Renal cortex interstitium (tissue), 11 donors: Measurements from ENCODE around the gene GPC6. TPM values are rescaled to one million over a fixed set of nuclear protein-coding genes. Genes with fewer than 3 reads are reported as not detected.

Experiments used
- DNase-seq, 11 donors: peaks; one replicate each; pipeline ENCODE4 v3.0.0-alpha.2; 2013; ENCODE audit warnings: low read depth in 9 of 11, low spot score in 4 of 11; ENCODE audit errors: extremely low read depth in 1 of 11
- polyA plus RNA-seq, 3 donors: library from polyadenylated mRNA; unstranded; fragments of 120-200 nt; gene quantifications; one replicate each; pipeline ENCODE4 v1.2.1, GENCODE V29; 2013; ENCODE audit not compliant: insufficient read length in 3 of 3

GPC6 gene
- polyA plus RNA-seq, 3 donors = 54.1 to 67.2 (median 57.5) TPM

DNA sequence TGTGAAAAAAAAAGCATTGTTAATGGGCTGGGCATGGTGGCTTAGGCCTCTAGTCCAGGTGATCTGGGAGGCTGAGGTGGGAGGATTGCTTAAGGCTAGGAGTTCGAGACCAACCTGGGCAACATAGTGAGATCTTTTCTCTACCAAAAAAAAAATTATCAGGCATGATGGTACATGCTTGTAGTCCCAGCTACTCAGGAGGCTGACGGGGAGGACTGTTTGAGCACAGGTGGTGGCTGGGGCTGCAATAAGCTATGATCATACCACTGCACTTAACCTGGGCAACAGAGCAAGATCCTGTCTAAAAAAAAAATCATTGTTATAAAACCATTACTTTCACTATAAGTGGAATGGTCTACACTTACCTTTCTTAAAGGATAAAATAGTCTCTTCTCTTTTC lies 30.4 kb downstream of the GPC6 start:
- no peak for DNase-seq

DNA sequence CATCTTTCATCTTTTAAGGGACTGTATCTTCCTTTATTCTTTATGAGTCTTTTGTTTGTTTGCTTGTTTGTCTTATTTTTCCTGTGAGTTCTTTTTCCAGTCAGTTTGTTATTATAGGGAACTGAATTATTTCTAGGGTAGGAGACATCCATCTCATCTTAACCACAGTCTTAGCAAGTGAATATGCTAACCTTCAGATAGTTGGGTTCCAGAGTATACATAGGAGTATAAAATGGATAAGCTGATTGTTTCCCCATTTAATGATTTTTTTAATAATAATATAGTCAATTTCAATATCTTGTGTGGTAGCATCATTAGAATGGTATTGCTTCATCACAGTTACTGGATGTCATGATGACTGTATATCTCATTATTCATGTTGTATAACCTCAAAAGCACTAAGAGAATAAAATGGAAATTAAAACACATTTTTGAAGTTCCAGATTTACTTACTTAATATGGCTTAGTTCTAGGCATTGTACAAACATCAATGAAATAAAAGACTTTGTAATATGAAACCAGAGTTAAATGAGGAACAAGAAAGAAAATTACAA lies 33.0 kb downstream of the GPC6 start:
- DNase-seq = no peak

DNA sequence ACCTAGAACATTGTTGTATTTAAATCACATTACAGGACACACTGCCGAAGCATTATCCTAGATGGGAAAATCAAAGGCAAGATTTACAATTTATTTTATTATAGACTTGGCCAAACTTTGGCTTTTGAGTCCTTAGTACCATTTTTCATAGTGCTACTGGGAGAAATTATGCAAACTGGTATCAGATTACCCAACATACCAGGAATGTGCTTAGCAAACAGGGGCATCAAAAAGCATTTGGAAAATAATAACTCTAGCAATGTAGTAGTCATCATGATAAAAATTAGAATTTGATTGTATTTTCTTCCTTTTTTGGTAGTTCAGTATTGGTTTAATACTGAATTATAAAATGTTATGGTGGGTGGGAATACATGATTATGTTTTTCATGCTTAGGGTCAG lies 34.0 kb downstream of the GPC6 start:
- DNase-seq = no peak

DNA sequence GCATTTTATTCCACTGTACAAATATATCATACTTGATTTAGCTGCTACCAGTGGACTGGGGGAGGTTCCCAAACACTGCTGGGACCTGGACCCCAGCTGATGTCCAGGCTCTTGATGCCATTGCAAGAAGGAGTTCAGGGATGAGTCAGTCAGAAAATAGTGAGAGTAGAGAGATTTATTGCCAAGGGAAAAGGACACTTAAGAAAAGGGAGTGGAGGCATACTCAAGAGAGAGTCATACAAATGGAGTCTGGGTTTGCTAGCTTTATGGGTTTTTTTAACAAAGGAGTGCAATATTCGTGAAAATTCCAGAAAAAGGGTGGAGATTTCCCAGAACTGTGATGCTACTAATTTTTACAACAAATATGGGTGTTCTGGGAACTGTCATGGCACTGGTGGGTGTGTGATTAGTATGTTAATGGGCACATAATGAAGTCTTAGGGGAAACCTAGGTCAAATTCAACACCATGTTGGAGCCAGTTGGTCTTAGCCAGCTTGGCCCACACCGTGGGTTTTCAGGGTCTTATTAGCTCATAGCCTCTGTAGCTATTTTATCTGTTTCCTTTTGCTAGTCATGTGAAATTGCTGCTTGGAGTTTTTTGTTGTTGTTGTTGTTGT lies 36.2 kb downstream of the GPC6 start:
- no peak for DNase-seq

DNA sequence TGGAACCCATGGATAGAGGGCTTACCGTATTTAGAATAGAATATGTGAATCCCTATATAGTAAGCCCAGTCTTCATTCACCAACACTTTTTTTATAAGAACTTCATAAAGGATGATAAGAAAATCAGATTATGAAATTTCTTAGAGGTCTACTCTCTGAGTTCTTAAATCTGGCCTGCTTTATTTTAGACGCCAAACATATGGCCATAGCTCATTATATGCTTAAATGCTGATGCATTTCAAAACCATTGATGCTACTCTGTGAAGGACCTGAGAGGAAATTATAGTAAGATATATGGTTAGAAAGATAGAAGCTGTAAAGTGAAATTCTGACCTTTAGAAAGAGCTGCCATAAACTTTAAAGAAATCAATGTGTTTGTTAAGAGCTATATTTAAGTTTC lies 38.3 kb downstream of the GPC6 start:
- no peak for DNase-seq

DNA sequence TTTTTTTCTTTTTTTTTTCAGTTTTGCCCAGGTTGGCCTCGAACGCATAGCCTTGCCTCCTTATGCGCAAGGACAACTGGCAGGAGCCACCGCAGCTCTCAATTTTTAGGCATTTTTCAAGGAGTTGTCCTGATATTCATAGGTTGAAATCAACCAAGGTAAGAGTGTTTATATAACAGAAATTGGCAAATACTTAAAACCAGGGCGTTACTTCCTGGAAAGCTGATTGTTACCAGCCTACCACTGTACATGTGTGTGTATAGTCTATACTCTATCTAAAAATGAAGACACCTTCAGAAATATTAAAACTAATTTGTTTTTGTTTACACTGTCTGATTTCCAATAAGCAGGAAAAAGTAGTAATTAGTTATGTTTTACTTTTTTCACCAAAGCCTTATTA lies 39.2 kb downstream of the GPC6 start:
- no peak for DNase-seq

DNA sequence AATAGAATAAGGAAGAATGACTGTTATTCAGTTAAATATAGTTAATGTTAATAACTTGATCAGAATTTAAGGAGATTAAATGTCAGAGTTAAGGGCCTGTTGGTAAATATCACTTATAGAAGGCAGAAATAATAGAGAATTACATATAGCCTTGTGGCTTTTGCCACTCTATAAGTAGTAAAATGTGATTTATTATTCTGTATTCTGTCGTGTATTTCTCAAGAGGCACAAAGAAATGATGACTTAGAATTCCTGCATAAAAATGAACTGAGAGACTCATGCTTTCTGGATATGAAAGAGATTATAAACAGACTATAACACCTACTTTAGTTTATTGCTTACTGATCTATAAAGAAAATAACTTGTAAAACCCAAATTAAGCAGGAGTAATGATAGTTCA lies 40.1 kb downstream of the GPC6 start:
- DNase-seq = no peak

DNA sequence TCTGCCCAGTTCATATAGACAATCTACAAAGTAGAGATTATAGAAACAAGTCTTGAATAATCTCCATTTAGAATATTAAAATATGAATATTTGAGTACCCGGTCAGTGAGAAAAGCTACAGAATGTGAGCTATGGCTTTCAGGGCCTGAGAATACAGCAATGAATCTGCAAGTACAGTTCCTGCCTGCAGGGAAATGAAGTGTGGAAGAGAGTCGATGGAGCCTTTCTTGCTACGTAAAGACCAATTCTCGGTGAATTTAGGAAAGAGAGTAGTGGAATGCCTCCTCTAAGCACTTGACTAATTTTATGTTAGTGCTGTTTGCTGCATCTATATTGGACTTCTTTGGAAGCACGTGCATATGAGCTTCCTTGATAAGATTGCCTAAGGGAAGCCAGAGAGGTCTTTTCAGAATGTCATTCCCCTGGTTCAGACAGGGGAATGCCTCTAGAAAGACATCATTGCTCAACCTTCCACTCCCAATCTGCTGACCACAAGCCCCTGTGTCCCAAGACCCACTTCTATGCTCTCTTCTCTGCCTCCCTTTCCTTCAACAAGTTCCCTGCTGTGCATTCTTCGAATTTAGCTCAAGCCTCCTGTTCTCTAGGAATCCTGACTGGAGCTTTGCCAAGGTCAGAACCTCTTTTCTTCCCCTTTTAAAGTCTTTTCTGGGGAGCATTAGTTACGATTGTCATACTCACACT lies 41.9 kb downstream of the GPC6 start:
- no peak for DNase-seq

DNA sequence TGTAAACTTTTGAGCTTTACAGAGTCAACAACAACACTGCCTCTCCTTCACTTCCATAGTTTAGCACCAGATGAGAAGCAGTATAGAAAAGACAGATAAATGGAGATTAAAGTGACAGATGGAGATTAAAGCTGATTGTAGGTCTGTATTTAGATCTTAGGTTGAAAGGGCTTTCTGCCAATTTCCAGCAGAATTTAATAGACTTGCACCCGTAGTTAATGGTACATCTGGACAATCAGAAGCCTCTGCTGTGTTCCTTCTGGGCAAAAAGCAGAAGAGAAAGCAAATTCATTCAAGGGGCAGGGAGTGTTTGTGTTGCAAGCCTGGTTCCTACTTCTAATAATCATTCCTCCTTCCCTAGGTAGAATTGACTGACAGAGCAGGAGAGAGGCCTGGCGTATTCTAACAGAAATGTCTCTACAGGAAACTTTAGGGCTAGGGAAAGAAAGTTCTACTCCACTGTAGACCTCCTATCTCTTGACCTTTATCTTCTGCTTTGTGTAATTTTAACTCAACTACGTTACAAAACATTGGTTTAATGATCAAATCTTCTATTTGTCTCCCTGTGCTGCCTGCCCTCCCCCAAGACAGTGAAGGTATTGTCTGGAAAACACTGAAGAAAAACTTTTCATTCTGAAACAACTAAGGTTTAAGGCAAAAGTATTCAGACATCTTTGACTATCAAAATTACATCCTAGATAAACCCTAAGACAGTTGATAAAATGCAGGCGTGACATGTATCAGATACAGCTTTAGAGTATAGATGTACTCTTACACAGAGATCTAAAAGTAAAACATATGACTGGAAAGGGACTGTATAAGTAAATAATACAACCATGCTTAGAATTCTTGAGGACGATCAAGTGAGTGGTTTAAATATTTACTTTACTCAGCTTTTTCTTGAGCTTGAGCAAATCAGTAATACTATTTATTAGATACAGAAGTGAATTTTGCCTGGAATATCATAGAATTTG lies 44.4 kb downstream of the GPC6 start:
- DNase-seq = no peak

DNA sequence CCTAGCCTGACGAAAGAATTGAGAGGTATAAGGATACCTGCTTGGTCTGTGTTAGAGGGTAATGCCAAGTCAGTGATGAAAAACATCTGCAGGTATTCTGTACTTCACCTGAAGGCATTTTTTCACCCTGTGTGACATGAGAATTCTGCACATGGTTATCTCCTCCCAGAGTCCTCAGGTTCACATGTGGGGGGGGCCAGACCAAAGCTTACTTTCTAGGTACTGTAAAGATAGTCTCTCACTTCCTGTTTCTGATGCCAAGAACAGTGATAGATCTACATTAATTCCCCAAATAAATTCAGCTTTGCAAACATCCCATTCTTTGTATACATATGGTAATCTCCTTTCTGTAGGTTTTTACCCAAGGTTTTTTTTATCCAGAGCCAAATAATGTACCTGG lies 53.4 kb downstream of the GPC6 start:
- DNase-seq = no peak

DNA sequence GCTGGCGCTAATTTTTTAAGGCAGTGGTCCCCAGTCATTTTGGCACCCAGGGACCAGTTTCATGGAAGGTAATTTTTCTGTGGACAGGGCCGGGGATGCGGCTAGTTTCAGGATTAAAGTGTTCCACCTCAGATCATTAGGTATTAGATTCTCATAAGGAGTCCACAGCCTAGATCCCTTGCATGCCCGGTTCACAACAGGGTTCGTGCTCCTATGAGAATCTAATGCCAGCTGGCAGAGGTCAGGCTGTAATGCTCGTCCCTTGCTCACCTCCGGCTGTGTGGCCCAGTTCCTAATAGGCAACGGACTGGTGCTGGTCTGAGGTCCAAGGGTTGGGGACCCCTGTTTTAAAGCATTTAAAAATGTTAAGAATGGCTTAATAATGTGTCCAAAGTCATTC lies 54.1 kb downstream of the GPC6 start:
- no peak for DNase-seq

DNA sequence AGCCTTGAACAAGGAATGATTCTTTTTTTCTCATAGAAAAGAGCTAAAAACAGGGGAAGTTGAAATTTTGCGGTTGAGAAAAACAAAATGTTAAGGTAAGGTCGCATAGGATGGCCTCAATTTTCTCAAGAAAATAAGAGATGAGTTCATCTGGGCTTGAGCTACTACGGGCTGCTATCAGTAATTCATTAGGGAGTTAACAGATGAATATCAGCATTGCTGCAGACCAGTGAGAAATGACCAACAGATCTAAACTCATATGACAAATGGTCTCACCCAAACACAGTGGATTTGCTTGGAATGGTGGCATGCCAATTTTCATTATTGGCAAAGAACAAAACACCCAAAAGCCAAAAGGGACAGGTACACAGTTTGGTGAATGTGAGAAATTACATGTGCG lies 56.6 kb downstream of the GPC6 start:
- DNase-seq = no peak

DNA sequence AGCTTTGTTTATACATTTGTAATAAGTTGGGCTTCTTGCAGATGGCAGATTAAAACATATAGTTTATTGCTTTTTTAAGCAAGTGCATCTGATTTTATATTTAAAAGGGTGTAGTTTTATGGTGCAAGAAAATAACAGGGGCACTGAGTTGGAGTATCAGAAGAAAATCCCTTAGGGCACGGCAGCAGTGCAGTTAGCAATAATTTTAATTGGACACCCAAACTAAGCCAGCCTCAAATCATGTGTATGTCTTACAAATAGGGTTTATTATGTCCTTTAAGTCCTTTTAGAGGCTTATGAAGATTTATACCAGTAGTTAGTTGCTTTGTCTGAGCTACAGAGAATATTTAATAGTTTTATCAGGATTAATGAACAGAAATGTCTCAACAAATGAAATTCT lies 57.5 kb downstream of the GPC6 start:
- DNase-seq = no peak

DNA sequence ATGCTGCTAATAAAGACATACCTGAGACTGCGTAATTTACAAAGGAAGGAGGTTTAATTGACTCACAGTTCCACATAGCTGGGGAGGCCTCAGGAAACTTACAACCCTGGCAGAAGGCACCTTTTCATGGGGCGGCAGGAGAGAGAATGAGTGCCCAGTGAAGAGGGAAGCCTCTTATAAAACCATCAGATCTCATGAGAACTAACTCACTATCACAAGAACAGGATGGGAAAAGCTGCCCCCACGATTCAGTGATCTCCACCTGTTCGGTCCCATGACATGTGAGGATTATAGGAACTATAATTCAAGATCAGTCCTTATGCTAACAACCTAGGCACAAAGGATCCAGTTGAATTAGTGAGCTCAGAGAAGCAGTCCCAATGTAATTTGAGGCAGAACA lies 59.4 kb downstream of the GPC6 start:
- no peak for DNase-seq

DNA sequence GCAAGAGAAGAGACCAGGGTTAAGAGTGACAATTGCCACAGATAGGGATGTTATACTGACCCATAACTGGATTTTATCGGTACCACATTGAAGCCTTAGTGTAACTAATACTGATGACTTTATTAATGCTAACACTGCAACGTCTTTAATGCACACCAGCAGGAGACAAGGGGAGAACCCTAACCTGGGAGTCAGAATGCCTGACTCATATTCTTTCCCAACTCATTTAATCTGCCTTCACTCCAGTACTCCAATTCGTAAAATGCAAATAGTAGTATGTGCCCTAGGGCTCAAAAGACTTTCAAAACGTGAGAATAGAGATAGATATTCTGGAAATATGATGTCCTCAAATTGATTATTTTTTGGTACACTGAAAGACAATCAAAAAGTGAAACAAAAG lies 62.4 kb downstream of the GPC6 start:
- DNase-seq = no peak

DNA sequence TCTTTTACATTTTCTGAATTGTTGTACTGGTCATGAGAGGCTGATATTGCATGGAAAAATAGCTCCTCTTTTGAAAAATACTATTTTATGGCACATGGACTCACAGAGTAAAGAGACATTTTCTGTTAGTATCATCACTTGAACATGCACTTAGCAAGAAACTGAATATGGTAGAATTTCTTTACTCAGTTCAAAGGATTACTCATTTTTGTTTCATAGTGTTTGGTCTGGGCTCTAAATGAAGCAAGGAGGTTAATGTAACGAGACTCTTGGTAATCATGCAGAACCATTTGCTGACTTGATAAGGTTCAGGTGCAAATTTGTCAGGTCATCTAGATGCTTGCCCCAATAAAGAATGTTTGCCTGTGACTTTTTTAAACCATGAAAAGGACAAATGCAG lies 63.2 kb downstream of the GPC6 start:
- DNase-seq = no peak

DNA sequence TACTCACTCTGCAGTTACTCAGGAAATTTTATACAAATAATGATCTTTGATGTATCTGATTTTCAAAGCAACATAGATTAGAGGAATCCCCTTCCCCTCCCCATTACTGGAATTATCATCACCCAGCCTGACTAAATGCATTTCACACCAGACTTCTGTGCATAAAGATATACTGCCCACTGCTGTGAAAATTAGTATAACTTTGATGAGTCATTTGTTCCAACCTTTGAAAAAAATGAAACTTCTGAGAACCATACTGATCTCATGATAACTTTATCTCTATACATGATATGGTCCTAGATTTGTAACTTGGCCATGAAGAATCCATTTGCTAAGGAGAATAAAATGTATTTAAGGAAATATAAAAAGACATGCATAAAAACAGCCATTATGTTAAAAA lies 63.9 kb downstream of the GPC6 start:
- no peak for DNase-seq

DNA sequence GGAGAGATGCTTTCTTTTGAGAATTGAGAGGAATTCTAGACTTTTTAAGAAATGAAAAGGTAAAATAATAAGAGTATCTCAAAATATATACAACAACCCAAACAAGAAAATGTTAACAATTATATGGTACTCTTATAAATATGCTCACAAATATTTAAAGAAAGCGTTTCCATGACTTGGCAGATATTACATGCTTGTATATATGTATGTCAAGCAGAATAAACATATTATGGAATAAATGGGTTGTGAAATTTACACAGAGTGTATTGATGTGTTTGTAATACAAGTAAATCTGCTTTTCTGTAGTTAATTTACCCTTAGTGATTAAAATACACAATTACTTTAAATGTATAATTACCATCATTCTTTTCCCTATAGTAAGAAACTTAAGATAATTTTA lies 65.8 kb downstream of the GPC6 start:
- no peak for DNase-seq

DNA sequence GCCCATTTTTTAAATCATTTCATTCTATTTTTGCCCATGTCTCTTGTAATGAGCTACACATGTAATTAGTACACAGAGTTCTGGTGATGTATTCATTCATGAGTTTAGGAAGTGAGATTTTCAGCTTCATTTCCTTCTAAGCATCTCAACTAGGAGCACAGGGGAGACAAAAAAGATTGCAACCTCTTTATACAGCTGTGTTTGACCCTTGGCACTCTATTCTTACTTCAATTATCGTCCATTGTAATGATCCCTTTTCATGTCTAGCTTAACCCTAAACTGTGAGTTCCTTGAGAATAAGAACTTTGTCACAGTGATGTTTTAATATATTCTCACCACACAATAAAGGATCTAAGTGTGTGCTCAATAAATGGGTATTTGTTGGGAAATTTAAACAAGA lies 67.1 kb downstream of the GPC6 start:
- DNase-seq = no peak

DNA sequence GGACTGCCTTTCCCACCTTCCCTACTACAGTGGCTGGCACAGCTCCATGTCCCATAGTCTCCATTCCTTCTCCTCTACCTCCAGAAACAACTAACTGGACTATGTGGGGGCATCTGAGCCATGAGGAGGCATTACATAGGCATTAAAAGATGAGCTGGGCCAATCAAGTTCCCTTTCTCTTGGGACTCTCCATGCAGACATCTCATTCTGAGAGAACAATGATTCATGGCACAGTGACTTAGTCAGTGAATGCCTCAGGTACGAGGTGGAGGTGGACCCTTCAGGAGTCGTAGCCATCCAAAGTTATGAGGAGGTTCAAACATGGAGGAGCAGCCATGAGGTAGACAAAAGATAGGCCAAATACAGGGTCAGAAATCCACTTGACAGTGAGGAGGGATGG lies 70.0 kb downstream of the GPC6 start:
- no peak for DNase-seq
